Astrocyte (in vitro differentiated cells and primary cell): Measurements from ENCODE around the gene RCL1. TPM values are rescaled to one million over a fixed set of nuclear protein-coding genes. Genes with fewer than 3 reads are reported as not detected.

ENCODE experiments used
- DNase-seq: peaks from one replicate; pipeline ENCODE4 v3.0.0-alpha.2; 2010; ENCODE audit warnings: low read depth
- FAIRE-seq: peaks from 2 replicates; lab custom pipeline; 2011; peaks lifted over from hg19 to GRCh38; lab: Jason Lieb, UNC
- H2AFZ ChIP-seq: 2 replicates; pipeline ENCODE4 v1.6.0; 2012; ENCODE audit warnings: low read depth, low read length, inconsistent platforms
- H3K27ac ChIP-seq: 2 replicates; pipeline ENCODE4 v1.5.1; 2011; ENCODE audit warnings: low read depth, low read length, inconsistent platforms
- H3K27me3 ChIP-seq: 2 replicates; pipeline ENCODE4 v1.6.0; 2011; ENCODE audit warnings: low read length, inconsistent platforms; ENCODE audit not compliant: insufficient read depth
- H3K36me3 ChIP-seq: 2 replicates; pipeline ENCODE4 v1.5.1; 2011; ENCODE audit warnings: low read length, inconsistent platforms; ENCODE audit not compliant: insufficient read depth
- H3K4me1 ChIP-seq: 2 replicates; pipeline ENCODE4 v1.5.1; 2011; ENCODE audit warnings: low read length, inconsistent platforms; ENCODE audit not compliant: insufficient read depth
- H3K4me2 ChIP-seq: 2 replicates; pipeline ENCODE4 v1.6.0; 2012; ENCODE audit warnings: low read length, inconsistent platforms
- H3K4me3 ChIP-seq: 2 replicates; pipeline ENCODE4 v1.5.1; 2011; ENCODE audit warnings: low read depth, mild to moderate bottlenecking, low read length, inconsistent platforms; ENCODE audit not compliant: insufficient read depth
- H3K79me2 ChIP-seq: 2 replicates; pipeline ENCODE4 v1.6.0; 2012; ENCODE audit warnings: mild to moderate bottlenecking, low read length, inconsistent platforms; ENCODE audit not compliant: insufficient read depth
- H3K9ac ChIP-seq: 2 replicates; pipeline ENCODE4 v1.6.0; 2012; ENCODE audit warnings: mild to moderate bottlenecking, low read length, inconsistent platforms
- H3K9me3 ChIP-seq: 2 replicates; pipeline ENCODE4 v1.5.1; 2012; ENCODE audit warnings: low read depth, mild to moderate bottlenecking, low read length, inconsistent platforms; ENCODE audit not compliant: insufficient read depth
- H4K20me1 ChIP-seq: 2 replicates; pipeline ENCODE4 v1.6.0; 2012; ENCODE audit warnings: low read length, inconsistent platforms; ENCODE audit not compliant: insufficient read depth
- H3K27ac Mint-ChIP-seq: one replicate; pipeline ENCODE4 v1.8.0; 2021; ENCODE audit warnings: mild to moderate bottlenecking, mixed read lengths; ENCODE audit not compliant: unreplicated experiment
- H3K27me3 Mint-ChIP-seq: one replicate; pipeline ENCODE4 v1.8.0; 2021; ENCODE audit warnings: low read depth, mixed read lengths; ENCODE audit not compliant: unreplicated experiment
- H3K36me3 Mint-ChIP-seq: one replicate; pipeline ENCODE4 v1.8.0; 2021; ENCODE audit warnings: low read depth, mixed read lengths; ENCODE audit not compliant: unreplicated experiment
- H3K4me1 Mint-ChIP-seq: one replicate; pipeline ENCODE4 v1.8.0; 2021; ENCODE audit warnings: low read depth, mixed read lengths; ENCODE audit not compliant: unreplicated experiment
- H3K4me3 Mint-ChIP-seq: one replicate; pipeline ENCODE4 v1.8.0; 2021; ENCODE audit warnings: mild to moderate bottlenecking, moderate library complexity, mixed read lengths; ENCODE audit not compliant: unreplicated experiment
- H3K9me3 Mint-ChIP-seq: one replicate; pipeline ENCODE4 v1.8.0; 2021; ENCODE audit warnings: mild to moderate bottlenecking, mixed read lengths; ENCODE audit not compliant: unreplicated experiment
- CTCF ChIP-seq: IDR thresholded peaks from 2 replicates; pipeline ENCODE4 v1.5.1; 2011; ENCODE audit warnings: low read depth, mild to moderate bottlenecking, inconsistent platforms, low read length, moderate library complexity; ENCODE audit not compliant: insufficient read depth
- EZH2 ChIP-seq: IDR thresholded peaks from 2 replicates; pipeline ENCODE4 v1.6.1; 2012; ENCODE audit warnings: mild to moderate bottlenecking, low read length, inconsistent platforms; ENCODE audit not compliant: insufficient read depth
- total RNA-seq: library from RNA; stranded (reverse); gene quantifications from 2 replicates; pipeline ENCODE4 v1.2.1, GENCODE V29; 2021

RCL1 gene
- total RNA-seq, 1 donor from 2014 or later, result 22.3 TPM

- peaks cover 18% of the 10 kb centered on the region for H3K36me3 Mint-ChIP-seq
- Histone ChIP-seq H3K36me3 (peaks cover 9% of the 10 kb centered on the region), H2AFZ (no peak overlapping the region), H4K20me1 (no peaks in the 10 kb centered on the region), H3K27ac (no peak overlapping the region), H3K79me2 (no peaks in the 10 kb centered on the region), H3K27me3 (no peaks in the 10 kb centered on the region), H3K4me2 (no peak overlapping the region), H3K9ac (no peak overlapping the region), H3K4me3 (no peak overlapping the region), H3K4me1 (no peaks in the 10 kb centered on the region), H3K9me3 (no peaks in the 10 kb centered on the region)
- FAIRE-seq, result no peak
- no peaks in the 10 kb centered on the region for H3K4me1 Mint-ChIP-seq
- H3K9me3 Mint-ChIP-seq, result peaks cover 2% of the 10 kb centered on the region
- no peak overlapping the region for H3K4me3 Mint-ChIP-seq
- no peak for TF ChIP-seq EZH2
- no peak for TF ChIP-seq CTCF
- no peak for DNase-seq
- no peaks in the 10 kb centered on the region for H3K27me3 Mint-ChIP-seq
- H3K27ac Mint-ChIP-seq, result no peak overlapping the region
These were observed 69.9 kb downstream of the RCL1 start for GRCh38 chr9:4862506-4863250.

- FAIRE-seq, result no peak
- no peak overlapping the region for H3K27ac Mint-ChIP-seq
These were observed 71.5 kb downstream of the RCL1 start for GRCh38 chr9:4864234-4864661.

More at GRCh38 chr9:4864234-4864661, 71.5 kb downstream of the RCL1 start:
- H3K36me3 ChIP-seq, result peaks cover 9% of the 10 kb centered on the region
- no peaks in the 10 kb centered on the region for H3K79me2 ChIP-seq
- H3K4me2 ChIP-seq, result no peak overlapping the region
- no peaks in the 10 kb centered on the region for H3K4me1 Mint-ChIP-seq
- no peak overlapping the region for H3K9ac ChIP-seq
- no peaks in the 10 kb centered on the region for H3K9me3 ChIP-seq
- no peaks in the 10 kb centered on the region for H3K27me3 ChIP-seq
- no peak overlapping the region for H3K27ac ChIP-seq
- H2AFZ ChIP-seq, result no peak overlapping the region
- no peaks in the 10 kb centered on the region for H3K27me3 Mint-ChIP-seq
- no peak overlapping the region for H3K4me3 Mint-ChIP-seq
- H3K36me3 Mint-ChIP-seq, result peaks cover 14% of the 10 kb centered on the region
- no peaks in the 10 kb centered on the region for H3K9me3 Mint-ChIP-seq
- H3K4me3 ChIP-seq, result no peak overlapping the region
- H4K20me1 ChIP-seq, result no peaks in the 10 kb centered on the region
- TF ChIP-seq EZH2 (no peak), CTCF (no peak)
- no peak for DNase-seq
- H3K4me1 ChIP-seq, result no peaks in the 10 kb centered on the region
